SK-N-SH (cell line): ENCODE measurements around the gene RAI14.

Experiments
- CTCF ChIP-seq: fragments of 200-600 bp; sonication (generic); IDR thresholded peaks from 2 replicates; pipeline ENCODE4 v1.6.1; 2017; ENCODE audit warnings: antibody characterized with exemption, mild to moderate bottlenecking, moderate library complexity
- FOSL2 ChIP-seq: IDR thresholded peaks from 2 replicates; pipeline ENCODE4 v1.4.0; 2012; ENCODE audit warnings: low read depth, mild to moderate bottlenecking, moderate library complexity, borderline replicate concordance
- GABPA ChIP-seq: IDR thresholded peaks from 2 replicates; pipeline ENCODE4 v1.4.0; 2012; ENCODE audit warnings: low read depth, mild to moderate bottlenecking
- JUND ChIP-seq: IDR thresholded peaks from 2 replicates; pipeline ENCODE4 v1.4.0; 2012
- MXI1 ChIP-seq: IDR thresholded peaks from 2 replicates; pipeline ENCODE4 v1.6.1; 2012; ENCODE audit warnings: mild to moderate bottlenecking, low read depth, low read length, improper control_type of control experiment
- NRF1 ChIP-seq: IDR thresholded peaks from 2 replicates; pipeline ENCODE4 v1.6.1; 2012; ENCODE audit warnings: low read depth, mild to moderate bottlenecking, low read length
- POLR2AphosphoS5 ChIP-seq: IDR thresholded peaks from 2 replicates; pipeline ENCODE4 v1.6.1; 2012; ENCODE audit warnings: low read depth, low read length
- SIN3A ChIP-seq: IDR thresholded peaks from 2 replicates; pipeline ENCODE4 v1.6.1; 2012; ENCODE audit warnings: low read depth, mild to moderate bottlenecking, low read length, moderate library complexity, borderline replicate concordance
- TAF1 ChIP-seq: IDR thresholded peaks from 2 replicates; pipeline ENCODE4 v1.6.1; 2012; ENCODE audit warnings: low read depth, mild to moderate bottlenecking, low read length, moderate library complexity, borderline replicate concordance
- TCF12 ChIP-seq: IDR thresholded peaks from 2 replicates; pipeline ENCODE4 v1.4.0; 2012

GRCh38 chr5:34610546-34610945 is 45.6 kb upstream of the RAI14 start:
- TF ChIP-seq GABPA (no peak), CTCF (no peak), FOSL2 (no peak), SIN3A (no peak), TCF12 (no peak), NRF1 (no peak), TAF1 (no peak), MXI1 (no peak), POLR2AphosphoS5 (no peak), JUND (no peak)
